ENCODE results near the gene SERTAD2. TPM values are rescaled to one million over a fixed set of nuclear protein-coding genes. Genes with fewer than 3 reads are reported as not detected.

The SERTAD2 gene
- total RNA-seq, 1 donor from 2014 or later: 9.4 TPM

GRCh38 chr2:64602436-64602835 is 51.3 kb downstream of the SERTAD2 start:
- no peaks in the 10 kb centered on the region for H3K9me3 ChIP-seq (ENCODE audit: control insufficient read depth in 3 of 3, low read length in 3 of 3)
- no peak overlapping the region for H3K27ac ChIP-seq (ENCODE audit: low read depth, low read length)
- no peak overlapping the region for H3K4me3 ChIP-seq (ENCODE audit: low read length in 3 of 3)
- peaks cover 11 to 18% (median 16%) of the 10 kb centered on the region in 3 donors for H3K4me1 ChIP-seq (ENCODE audit: control insufficient read depth in 3 of 3, insufficient read depth in 3 of 3, low read length in 3 of 3)
- H3K36me3 ChIP-seq (ENCODE audit: control insufficient read depth in 3 of 3, insufficient read depth in 3 of 3, low read length in 3 of 3): no peaks in the 10 kb centered on the region
- no peaks in the 10 kb centered on the region for H3K27me3 ChIP-seq (ENCODE audit: control insufficient read depth in 3 of 3, insufficient read depth in 3 of 3, low read length in 3 of 3)
- no peak overlapping the region for H3K9ac ChIP-seq (ENCODE audit: low read depth in 1 of 3, low read length in 3 of 3)

GRCh38 chr2:64601785-64602391 is 51.8 kb downstream of the SERTAD2 start:
- Histone ChIP-seq H3K36me3 (ENCODE audit: control insufficient read depth in 3 of 3, insufficient read depth in 3 of 3, low read length in 3 of 3) (no peaks in the 10 kb centered on the region), H3K27me3 (ENCODE audit: control insufficient read depth in 3 of 3, insufficient read depth in 3 of 3, low read length in 3 of 3) (no peaks in the 10 kb centered on the region), H3K4me1 (ENCODE audit: control insufficient read depth in 3 of 3, insufficient read depth in 3 of 3, low read length in 3 of 3) (peaks cover 11 to 18% (median 16%) of the 10 kb centered on the region in 3 donors), H3K9ac (ENCODE audit: low read depth in 1 of 3, low read length in 3 of 3) (no peak overlapping the region), H3K27ac (ENCODE audit: low read depth, low read length) (no peak overlapping the region), H3K9me3 (ENCODE audit: control insufficient read depth in 3 of 3, low read length in 3 of 3) (no peaks in the 10 kb centered on the region), H3K4me3 (ENCODE audit: low read length in 3 of 3) (no peak overlapping the region)

GRCh38 chr2:64601034-64601754 is 52.5 kb downstream of the SERTAD2 start:
- H3K27ac ChIP-seq (ENCODE audit: low read depth, low read length): no peak overlapping the region
- H3K9me3 ChIP-seq (ENCODE audit: control insufficient read depth in 3 of 3, low read length in 3 of 3): no peaks in the 10 kb centered on the region
- H3K4me1 ChIP-seq (ENCODE audit: control insufficient read depth in 3 of 3, insufficient read depth in 3 of 3, low read length in 3 of 3): peaks cover 4 to 12% (median 12%) of the 10 kb centered on the region in 3 donors
- H3K4me3 ChIP-seq (ENCODE audit: low read length in 3 of 3): no peak overlapping the region
- H3K9ac ChIP-seq (ENCODE audit: low read depth in 1 of 3, low read length in 3 of 3): no peak overlapping the region
- H3K27me3 ChIP-seq (ENCODE audit: control insufficient read depth in 3 of 3, insufficient read depth in 3 of 3, low read length in 3 of 3): no peaks in the 10 kb centered on the region
- no peaks in the 10 kb centered on the region for H3K36me3 ChIP-seq (ENCODE audit: control insufficient read depth in 3 of 3, insufficient read depth in 3 of 3, low read length in 3 of 3)

GRCh38 chr2:64599469-64599868 is 54.2 kb downstream of the SERTAD2 start:
- Histone ChIP-seq H3K9ac (ENCODE audit: low read depth in 1 of 3, low read length in 3 of 3) (no peak overlapping the region), H3K4me3 (ENCODE audit: low read length in 3 of 3) (no peak overlapping the region), H3K27ac (ENCODE audit: low read depth, low read length) (no peak overlapping the region), H3K9me3 (ENCODE audit: control insufficient read depth in 3 of 3, low read length in 3 of 3) (no peaks in the 10 kb centered on the region), H3K27me3 (ENCODE audit: control insufficient read depth in 3 of 3, insufficient read depth in 3 of 3, low read length in 3 of 3) (no peaks in the 10 kb centered on the region), H3K36me3 (ENCODE audit: control insufficient read depth in 3 of 3, insufficient read depth in 3 of 3, low read length in 3 of 3) (no peaks in the 10 kb centered on the region), H3K4me1 (ENCODE audit: control insufficient read depth in 3 of 3, insufficient read depth in 3 of 3, low read length in 3 of 3) (peaks cover 3 to 9% (median 4%) of the 10 kb centered on the region in 3 donors)

DNA sequence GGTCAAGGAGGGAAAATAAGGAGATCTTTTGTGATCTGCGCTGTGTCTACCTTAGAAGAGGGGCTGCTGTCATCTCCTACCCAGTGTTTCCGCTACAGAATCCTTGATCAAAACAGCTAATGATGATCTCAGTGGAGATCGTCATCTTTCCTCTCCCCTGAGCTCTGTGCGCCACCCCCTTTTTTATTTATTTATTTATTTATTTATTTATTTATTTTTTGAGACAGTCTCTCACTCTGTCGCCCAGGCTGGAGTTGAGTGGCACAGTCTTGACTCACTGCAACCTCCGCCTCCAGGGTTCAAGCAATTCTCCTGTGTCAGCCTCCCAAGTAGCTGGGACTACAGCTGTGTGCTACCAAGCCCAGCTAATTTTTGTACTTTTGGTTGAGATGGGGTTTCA is 55.5 kb downstream of the SERTAD2 start:
- H3K27me3 ChIP-seq (ENCODE audit: control insufficient read depth in 3 of 3, insufficient read depth in 3 of 3, low read length in 3 of 3): no peaks in the 10 kb centered on the region
- no peaks in the 10 kb centered on the region for H3K36me3 ChIP-seq (ENCODE audit: control insufficient read depth in 3 of 3, insufficient read depth in 3 of 3, low read length in 3 of 3)
- H3K27ac ChIP-seq (ENCODE audit: low read depth, low read length): no peak overlapping the region
- H3K4me1 ChIP-seq (ENCODE audit: control insufficient read depth in 3 of 3, insufficient read depth in 3 of 3, low read length in 3 of 3): peaks cover 5 to 8% (median 7%) of the 10 kb centered on the region in 3 donors
- no peak overlapping the region for H3K9ac ChIP-seq (ENCODE audit: low read depth in 1 of 3, low read length in 3 of 3)
- H3K9me3 ChIP-seq (ENCODE audit: control insufficient read depth in 3 of 3, low read length in 3 of 3): no peaks in the 10 kb centered on the region
- no peak overlapping the region for H3K4me3 ChIP-seq (ENCODE audit: low read length in 3 of 3)

- H3K27me3 ChIP-seq (ENCODE audit: control insufficient read depth in 3 of 3, insufficient read depth in 3 of 3, low read length in 3 of 3): no peaks in the 10 kb centered on the region
- no peaks in the 10 kb centered on the region for H3K9me3 ChIP-seq (ENCODE audit: control insufficient read depth in 3 of 3, low read length in 3 of 3)
- peaks cover 6 to 12% (median 9%) of the 10 kb centered on the region in 3 donors for H3K36me3 ChIP-seq (ENCODE audit: control insufficient read depth in 3 of 3, insufficient read depth in 3 of 3, low read length in 3 of 3)
- H3K4me1 ChIP-seq (ENCODE audit: control insufficient read depth in 3 of 3, insufficient read depth in 3 of 3, low read length in 3 of 3): peaks cover 5 to 8% (median 7%) of the 10 kb centered on the region in 3 donors
- H3K4me3 ChIP-seq (ENCODE audit: low read length in 3 of 3): no peak overlapping the region
- H3K27ac ChIP-seq (ENCODE audit: low read depth, low read length): no peak overlapping the region
- no peak overlapping the region for H3K9ac ChIP-seq (ENCODE audit: low read depth in 1 of 3, low read length in 3 of 3)
These were observed 58.1 kb downstream of the SERTAD2 start for GRCh38 chr2:64595397-64596176.

GRCh38 chr2:64594226-64594989 is 59.3 kb downstream of the SERTAD2 start:
- Histone ChIP-seq H3K4me1 (ENCODE audit: control insufficient read depth in 3 of 3, insufficient read depth in 3 of 3, low read length in 3 of 3) (peaks cover 2 to 4% (median 3%) of the 10 kb centered on the region in 3 donors), H3K27ac (ENCODE audit: low read depth, low read length) (no peak overlapping the region), H3K9ac (ENCODE audit: low read depth in 1 of 3, low read length in 3 of 3) (no peak overlapping the region), H3K27me3 (ENCODE audit: control insufficient read depth in 3 of 3, insufficient read depth in 3 of 3, low read length in 3 of 3) (no peaks in the 10 kb centered on the region), H3K4me3 (ENCODE audit: low read length in 3 of 3) (no peak overlapping the region), H3K9me3 (ENCODE audit: control insufficient read depth in 3 of 3, low read length in 3 of 3) (no peaks in the 10 kb centered on the region), H3K36me3 (ENCODE audit: control insufficient read depth in 3 of 3, insufficient read depth in 3 of 3, low read length in 3 of 3) (peaks cover 9 to 12% (median 9%) of the 10 kb centered on the region in 3 donors)

- no peak overlapping the region for H3K9ac ChIP-seq (ENCODE audit: low read depth in 1 of 3, low read length in 3 of 3)
- H3K27ac ChIP-seq (ENCODE audit: low read depth, low read length): peak overlapping the region; percentile 58
- peaks cover 2 to 4% (median 3%) of the 10 kb centered on the region in 3 donors for H3K4me1 ChIP-seq (ENCODE audit: control insufficient read depth in 3 of 3, insufficient read depth in 3 of 3, low read length in 3 of 3)
- H3K4me3 ChIP-seq (ENCODE audit: low read length in 3 of 3): no peak overlapping the region
- H3K9me3 ChIP-seq (ENCODE audit: control insufficient read depth in 3 of 3, low read length in 3 of 3): no peaks in the 10 kb centered on the region
- H3K27me3 ChIP-seq (ENCODE audit: control insufficient read depth in 3 of 3, insufficient read depth in 3 of 3, low read length in 3 of 3): no peaks in the 10 kb centered on the region
- H3K36me3 ChIP-seq (ENCODE audit: control insufficient read depth in 3 of 3, insufficient read depth in 3 of 3, low read length in 3 of 3): peaks cover 9 to 12% (median 9%) of the 10 kb centered on the region in 3 donors
These were observed 60.6 kb downstream of the SERTAD2 start for GRCh38 chr2:64593035-64593655.

DNA sequence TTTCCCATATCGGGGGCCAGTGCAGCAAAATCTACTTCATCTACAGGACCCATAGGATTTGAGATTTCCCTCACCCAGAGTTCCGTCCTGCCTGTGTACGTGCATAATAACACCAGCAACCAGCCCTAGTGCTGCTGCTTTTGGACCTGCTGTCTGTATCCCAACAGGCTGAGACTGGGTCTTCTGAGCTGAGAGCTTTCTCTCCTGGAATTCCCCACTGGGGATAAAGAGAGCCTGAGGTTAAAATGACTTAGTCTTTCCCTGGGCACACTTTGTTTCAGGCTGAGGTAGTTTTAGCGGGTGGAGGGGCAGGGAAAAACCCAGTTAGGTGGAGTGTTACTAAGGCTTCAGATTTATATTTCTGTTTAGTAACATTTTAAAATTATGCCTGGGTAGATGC is 62.5 kb downstream of the SERTAD2 start:
- no peaks in the 10 kb centered on the region for H3K27me3 ChIP-seq (ENCODE audit: control insufficient read depth in 3 of 3, insufficient read depth in 3 of 3, low read length in 3 of 3)
- H3K9me3 ChIP-seq (ENCODE audit: control insufficient read depth in 3 of 3, low read length in 3 of 3): no peaks in the 10 kb centered on the region
- H3K36me3 ChIP-seq (ENCODE audit: control insufficient read depth in 3 of 3, insufficient read depth in 3 of 3, low read length in 3 of 3): peaks cover 9 to 13% (median 9%) of the 10 kb centered on the region in 3 donors

More for the DNA sequence above, 62.5 kb downstream of the SERTAD2 start:
- Histone ChIP-seq H3K27ac (ENCODE audit: low read depth, low read length) (no peak overlapping the region), H3K4me1 (ENCODE audit: control insufficient read depth in 3 of 3, insufficient read depth in 3 of 3, low read length in 3 of 3) (peaks cover 2 to 4% (median 3%) of the 10 kb centered on the region in 3 donors), H3K9ac (ENCODE audit: low read depth in 1 of 3, low read length in 3 of 3) (no peak overlapping the region), H3K4me3 (ENCODE audit: low read length in 3 of 3) (no peak overlapping the region)

Measured in skeletal muscle tissue (tissue), 4 donors.